DMS 273 treated with DMSO at 0.1 percent for 48 hours (cell line): Measurements from ENCODE around the gene HIBADH.
"Not testable (repeated sequence)": the region's sequence is repeated elsewhere in the genome, so short reads cannot be mapped to it uniquely, and the experiment has no call there.

ENCODE experiments used
- DNase-seq: peaks from one replicate; lab custom pipeline; 2025; lab: John Stamatoyannopoulos, UW

Gene HIBADH

DNA sequence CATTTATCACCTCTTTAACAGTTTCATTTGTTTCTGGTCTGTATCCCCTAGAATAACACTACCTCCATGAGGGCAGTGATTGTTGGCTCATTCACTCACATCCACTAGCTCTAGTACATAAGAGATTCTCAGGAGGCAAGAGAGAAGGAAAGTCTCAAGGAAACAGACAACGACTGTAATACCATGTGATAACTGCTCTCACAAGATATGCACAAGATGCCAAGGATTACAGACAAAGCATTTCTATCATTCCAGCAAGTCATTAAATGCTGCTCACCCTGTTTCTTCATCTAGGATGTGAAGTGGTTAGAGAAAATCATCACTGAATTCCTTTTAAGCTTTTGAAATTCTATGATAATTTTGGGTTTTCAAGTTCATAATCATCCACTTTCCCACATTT is 115.3 kb downstream of the HIBADH start:
- no peak for DNase-seq

DNA sequence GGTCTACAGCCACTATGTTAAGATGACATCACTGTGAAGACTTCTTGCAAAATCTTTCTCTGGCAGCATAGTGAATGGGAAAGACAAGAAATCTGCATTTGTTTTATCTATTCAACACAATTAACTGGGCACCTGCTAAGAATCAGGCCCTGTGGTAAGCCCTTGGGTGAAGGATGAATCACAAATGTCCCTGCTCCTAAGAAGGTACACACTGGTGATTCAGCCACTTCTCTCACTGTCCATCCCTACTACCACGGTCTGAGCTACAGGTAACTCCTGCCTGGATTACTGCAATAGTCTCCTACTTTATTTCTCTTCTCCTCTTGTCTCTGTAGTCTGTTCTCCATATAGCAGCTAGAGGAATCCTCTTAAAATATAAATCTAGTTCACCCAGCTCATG is 116.1 kb downstream of the HIBADH start:
- DNase-seq = no peak

DNA sequence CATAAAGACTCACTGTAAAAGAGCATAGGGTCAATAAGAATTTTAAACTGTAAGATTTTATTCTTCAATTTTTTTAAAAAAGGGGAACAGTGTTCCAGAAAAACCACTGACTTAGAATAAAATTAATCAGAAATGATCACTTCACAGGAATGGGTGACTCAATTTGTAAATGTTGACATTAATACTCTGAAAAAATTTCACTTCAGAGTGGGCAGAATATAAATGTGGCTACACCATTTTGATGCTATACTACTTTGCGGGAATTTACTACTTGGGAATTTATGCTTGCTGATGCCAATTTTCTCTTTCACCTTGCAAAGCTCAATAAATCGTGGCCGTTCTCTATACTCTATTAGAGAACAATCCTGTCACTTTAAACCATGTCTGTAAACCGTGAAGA is 126.9 kb downstream of the HIBADH start:
- no peak for DNase-seq

DNA sequence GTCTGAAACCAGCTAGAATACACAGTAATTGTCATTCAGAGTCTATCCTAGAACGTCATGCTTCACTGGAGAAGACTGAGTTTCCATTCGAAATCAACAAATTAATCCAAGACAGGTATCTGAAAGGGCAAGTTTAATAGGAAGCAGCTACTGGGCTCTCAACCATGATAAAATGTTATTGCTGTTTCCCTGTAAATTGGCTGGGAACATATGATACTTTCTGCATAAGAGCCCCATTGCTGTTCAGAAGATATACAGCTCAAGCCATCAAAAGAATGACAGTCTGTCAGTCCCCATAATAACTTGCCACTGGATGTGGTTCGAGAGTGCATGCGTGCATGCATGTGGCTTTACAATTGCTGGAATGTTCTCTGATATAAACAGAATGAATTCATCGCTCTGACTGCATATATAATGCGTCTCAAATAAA is 129.0 kb downstream of the HIBADH start:
- DNase-seq = no peak

DNA sequence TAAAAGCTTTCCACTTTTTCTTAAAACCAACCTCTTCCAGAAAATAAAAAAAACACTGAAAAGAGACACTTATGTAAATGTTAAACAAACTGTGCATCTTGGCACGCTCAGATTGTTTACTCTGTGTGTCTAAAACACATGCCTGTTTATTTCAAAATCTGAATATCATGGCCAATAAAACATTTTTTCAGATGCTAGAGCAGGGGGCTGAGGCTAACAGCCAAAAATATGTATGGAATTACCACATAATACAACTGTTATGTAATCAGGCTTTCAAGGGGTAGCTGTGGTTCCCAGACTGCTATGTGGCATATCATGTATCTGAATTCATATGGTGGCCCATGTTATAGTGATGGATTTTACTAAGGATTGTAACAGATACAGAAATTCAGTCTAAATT is 130.4 kb downstream of the HIBADH start:
- no peak for DNase-seq

DNA sequence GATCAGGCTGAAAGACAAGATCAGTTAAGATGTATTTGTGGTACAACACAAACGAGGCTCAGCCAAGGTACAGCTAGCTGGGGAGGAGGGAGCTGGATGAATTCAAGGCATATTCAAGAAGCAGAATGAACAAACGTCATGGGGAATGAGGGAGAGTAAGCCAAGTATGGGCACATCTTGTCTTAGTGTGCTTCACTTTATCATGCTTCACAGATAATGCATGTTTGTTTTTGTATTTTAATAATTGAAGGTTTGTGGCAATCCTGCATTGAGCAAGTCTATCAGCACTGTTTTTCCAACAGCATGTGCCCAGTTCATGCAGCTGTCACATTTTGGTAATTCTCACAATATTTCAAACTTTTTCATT is 135.4 kb downstream of the HIBADH start:
- DNase-seq = no peak

DNA sequence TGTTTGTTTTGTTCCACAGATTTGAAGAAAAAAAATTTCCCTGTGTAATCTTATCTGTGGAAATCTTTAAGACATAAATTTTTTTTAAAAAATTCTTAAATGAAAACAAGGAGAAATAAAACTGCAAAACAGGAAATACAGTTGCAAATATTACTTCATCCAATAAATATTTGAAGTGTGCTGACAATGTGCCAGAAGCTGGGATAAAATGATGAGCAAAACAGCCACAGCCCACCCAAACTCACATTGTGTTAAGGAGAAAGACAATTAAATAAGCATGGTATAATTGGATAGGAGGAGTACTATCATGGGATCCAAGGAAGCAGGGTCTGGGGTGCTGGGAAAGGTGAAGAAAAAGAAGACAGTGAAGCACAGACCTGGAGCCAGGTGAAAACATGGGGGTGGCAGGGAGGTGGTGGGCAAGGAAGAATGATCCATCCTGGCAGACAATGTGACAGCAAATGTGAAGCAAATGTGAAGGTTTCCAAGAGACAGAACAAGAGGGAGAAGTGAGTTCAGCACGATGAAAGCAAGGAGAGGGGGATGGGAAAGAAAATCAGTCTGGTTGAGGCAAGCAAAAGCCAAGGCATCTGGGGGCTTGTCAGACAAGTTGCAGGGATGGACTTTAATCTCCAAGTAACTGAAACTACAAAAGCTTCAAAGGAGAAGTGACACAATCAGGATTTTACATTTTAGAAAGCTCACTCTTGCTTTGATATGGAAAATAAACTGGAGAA is 135.9 kb downstream of the HIBADH start:
- DNase-seq = no peak

DNA sequence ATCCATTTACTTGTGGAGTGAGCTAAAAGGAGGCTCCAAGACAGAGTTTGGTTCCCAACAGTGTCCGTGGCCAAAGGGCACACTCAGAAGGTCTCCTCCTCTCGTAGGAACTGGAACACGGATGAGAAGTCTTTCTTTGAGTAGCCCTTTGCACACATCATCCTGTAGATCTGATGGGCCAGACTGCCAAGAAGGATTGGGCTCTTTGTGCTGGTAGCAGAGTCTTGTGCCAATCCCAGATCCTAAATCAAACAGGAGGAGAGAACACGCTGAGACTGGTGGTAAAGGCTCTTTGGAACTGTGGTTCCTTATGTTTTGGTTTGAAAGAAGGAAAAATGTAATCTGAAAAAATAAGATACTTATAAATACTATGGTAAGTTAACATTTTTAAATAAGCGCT is 136.6 kb downstream of the HIBADH start:
- no peak for DNase-seq

DNA sequence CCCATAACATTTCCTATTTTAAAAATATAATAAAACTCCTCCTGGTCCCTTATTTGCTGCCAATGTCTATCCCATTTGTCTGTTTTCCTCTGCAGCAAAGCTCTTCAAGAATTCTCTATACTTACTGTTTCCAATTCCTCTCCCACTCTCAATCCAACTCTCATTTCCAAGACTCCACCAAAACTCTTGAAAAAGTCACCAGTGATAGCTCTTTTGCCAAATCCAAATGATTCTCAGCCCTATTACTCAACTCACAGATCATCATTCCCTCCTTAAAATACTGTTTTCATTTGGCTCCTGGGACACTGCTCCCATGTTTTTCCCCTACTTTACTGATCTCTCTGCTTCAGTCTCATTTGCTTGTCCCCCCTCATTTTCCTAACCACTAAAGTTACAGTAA is 139.4 kb downstream of the HIBADH start:
- no peak for DNase-seq

DNA sequence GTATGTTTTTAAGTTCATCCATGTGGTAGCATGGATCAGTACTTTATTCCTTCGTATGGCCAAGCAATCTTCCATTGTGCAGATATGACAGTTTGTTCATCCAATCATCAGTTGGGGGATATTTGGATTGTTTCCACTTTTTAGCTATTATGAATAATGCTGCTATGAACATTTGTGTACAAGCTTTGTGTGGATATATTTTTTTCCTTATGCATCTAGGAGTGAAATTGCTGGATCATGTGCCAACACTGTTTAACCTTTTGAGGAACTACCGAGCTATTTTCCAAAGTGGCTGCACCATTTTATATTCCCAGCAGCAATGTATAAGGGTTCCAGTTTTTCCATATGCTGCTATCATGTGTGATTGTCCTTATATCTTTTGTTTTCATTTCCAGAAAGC is 140.1 kb downstream of the HIBADH start:
- DNase-seq = no peak

DNA sequence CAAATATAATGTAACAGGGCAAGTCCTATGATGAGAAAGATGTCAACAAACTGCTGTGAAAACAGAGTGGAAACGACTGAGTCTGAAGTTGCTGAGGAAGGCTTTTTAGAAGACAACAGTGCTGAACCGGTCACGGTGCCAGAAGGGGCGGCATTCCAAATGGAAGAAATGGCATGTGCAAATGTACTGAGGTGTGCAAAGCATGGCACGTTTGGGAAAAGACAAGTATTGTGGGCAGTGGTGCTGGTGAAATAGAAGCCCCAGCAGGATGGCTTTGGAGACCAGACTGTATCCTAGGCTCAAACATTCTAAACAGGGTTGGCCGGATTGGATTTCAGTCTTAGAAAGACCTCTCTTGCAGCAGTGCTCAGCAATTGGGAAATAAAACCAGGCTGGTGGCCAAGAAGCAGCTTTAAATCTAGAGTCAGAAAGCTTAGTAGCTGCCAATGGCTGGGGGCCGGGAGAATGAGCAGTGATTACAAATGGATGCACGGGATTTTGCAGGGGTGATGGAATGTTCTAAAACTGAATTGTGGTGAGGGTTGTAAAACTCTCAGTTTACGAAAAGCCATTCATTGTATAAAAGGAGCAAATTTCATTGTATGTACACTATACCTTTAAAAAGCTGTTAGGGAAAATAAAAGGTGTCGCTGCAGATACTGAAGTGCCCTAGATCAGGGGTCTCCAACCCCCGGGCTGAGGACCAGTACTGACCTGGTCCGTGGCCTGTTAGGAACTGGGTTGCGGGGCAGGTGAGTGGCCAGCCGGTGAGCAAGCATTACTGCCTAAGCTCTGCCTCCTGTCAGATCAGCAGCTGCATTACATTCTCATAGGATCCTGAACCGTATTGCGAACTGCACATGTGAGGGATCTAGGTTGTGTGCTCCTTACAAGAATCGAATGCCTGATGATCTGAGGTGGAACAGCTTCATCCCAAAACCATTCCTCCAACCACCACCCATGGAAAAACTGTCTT is 141.6 kb downstream of the HIBADH start:
- no peak for DNase-seq

DNA sequence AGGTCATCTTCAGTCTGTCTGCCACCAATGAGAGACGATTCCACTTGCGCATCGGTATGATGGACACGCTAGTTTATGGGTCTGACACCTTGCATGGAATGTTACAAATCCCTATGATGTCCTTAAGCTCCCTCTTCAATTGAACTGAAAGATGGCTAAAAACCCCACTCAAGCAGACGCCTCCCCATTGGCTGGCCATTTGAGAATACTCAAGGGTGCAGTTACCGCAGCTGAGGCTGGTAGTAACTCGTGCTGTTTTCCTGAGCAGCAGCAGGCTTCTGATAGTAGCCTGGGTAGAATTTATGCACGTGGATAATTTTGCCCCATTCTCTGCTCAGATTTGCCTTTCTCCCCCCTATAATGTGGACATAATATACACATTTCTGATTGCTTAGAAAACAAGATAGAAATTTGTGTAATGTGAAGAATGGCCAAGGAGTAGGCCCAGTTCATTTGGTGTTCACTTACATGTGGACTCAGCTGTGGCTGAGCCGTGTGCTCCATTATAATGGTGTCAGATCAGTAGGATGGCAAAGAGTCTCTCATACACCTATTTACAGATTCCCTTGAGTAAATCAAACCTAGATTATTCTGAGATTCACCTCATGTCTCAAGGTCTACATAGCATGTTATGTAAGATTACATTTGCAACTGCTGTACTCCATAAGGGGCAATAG is 142.8 kb downstream of the HIBADH start:
- DNase-seq = no peak

DNA sequence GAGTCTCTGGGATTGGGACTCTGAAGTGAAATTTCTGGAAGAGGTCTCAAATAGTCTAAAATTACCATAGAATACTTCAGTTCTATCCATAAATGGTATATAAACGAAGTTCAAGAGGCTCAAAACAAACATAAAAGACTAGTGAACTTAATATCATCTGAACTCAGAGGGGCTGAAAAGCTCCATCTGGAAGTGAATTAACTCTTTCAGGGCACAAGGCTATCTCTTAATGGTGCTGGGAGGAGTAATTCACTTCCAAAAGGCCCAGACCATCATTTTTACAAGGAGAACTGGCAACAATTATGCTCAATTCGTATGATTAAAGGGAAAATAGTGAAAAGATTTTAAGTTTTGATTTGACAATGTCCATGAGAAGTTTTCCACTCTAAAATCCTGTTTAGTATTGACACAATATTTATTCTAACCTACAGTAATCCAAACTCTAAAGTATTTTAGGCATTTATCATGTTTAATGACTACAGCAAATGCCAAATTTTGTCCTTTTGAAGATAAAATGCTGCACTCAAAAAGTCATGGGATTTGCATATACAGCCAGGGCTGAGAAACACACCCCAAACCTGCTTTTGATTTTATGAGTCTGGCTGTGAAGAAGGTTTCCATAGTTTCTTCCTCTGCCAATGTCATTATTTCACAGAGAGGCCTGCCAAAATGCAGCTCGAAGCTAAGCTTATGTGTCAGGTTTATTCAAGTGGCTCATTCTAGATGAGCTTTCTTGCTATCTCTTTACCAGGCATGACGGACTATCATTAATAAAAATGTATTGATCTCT is 143.9 kb downstream of the HIBADH start:
- no peak for DNase-seq

DNA sequence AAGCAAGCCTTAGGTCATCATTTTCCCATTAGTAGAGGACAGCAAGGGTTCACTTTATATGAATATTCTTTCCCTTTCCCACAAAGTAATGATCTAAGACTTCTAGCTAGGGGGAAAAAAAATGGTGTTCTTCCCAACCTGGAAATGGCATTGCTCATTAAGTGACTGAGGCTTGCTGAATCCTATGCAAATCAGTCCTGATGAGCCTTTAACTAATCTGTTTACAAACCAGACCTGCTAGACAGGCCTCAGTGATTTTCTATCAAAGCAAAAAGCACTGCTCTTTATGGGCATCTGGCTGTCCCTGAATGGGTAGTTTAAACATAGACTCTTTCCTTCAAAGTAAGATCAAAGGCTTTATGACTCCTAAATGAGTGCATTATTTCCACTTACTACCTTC is 146.3 kb downstream of the HIBADH start:
- no peak for DNase-seq

DNA sequence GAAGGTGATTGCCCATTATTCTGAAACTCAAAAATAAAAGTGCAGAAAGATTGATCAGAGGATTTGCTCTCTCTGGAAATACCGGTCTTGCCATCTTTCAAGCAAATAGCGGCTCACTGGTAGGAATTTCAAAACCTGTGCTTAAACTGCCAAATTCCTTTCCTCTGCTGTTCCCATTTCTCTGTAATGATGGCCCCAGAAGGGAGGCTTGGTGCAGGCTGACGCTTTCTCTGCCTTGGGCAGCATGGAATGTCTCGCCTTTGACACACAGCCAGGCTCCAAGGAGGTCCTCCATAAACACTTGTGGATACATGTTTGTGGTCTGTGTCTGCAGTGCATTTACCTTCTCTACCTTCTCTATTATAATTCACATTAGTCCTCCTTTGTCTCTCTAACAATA is 146.8 kb downstream of the HIBADH start:
- no peak for DNase-seq

DNA sequence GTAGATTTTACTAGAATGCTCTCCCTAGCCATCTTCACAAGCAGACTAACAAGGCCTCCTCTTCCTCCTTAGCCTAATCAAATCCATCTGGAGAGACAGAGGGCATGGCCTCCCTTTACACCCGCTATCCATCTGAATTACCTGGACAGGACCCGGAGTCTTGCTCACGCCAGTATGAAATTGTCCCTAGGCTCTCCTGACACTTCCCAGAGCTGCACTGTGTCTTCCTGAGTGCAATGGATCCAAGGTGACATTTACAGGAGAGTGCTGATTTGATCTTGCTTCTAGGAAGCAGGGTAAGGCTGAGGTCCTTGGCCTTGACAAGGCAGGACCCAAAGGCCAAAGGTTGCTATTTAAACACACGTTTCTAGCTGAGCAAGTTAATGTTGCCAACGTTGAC is 147.8 kb downstream of the HIBADH start:
- DNase-seq = no peak

DNA sequence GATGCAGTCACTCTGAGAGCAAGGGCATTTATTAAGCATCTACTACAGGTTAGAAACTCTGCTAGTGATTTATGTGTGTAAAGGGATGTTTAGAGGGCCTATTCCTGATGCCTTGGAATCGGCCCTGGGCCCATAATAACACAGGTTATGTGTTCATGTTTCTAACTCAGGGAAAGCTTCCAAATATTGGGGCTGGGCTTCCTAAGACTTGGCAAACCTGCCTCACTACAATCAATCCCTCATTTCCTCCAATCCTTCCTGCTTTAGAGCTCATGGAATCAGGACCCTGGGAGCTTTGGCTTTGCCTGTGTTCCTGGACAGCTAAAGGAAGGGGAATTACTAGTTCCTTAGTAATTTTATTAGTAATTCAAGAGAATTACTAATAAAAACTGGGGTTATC is 148.8 kb downstream of the HIBADH start:
- no peak for DNase-seq

DNA sequence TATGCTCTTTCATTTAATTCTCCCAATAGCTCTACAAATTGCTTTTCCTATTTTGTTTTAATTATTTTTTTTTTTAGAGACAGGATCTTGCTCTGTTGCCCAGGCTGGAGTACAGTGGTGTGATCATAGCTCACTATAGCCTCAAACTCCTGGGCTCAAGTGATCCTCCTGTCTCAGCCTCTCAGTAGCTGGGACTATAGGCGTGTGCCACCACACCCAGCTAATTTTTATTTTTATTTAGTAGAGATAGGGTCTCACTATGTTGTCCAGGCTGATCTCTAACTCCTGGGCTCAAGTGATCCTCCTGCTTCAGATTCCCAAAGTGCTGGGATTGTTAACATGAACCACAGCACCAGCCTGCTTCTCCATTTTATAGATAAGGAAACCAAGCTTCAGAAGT is 151.3 kb downstream of the HIBADH start:
- not testable (repeated sequence) for DNase-seq

DNA sequence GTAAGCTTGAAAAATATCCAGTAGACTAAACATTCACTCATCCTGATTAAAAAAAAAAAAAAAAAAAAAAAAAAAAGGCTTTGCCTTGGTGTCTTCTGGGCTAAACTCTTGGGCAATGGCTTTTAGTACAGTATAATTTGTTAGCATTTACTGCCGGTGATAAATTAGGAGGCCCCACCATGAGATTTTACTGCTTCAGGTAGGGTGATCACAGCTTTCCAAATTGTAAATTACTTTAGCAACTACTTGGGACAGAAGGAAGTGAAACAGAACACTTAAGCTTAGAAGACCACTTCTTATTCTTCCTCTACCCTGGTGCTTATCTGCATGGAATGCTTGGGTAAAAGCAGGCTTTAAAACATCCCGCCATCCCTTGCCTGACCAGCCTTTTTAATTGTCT is 152.1 kb downstream of the HIBADH start:
- no peak for DNase-seq

DNA sequence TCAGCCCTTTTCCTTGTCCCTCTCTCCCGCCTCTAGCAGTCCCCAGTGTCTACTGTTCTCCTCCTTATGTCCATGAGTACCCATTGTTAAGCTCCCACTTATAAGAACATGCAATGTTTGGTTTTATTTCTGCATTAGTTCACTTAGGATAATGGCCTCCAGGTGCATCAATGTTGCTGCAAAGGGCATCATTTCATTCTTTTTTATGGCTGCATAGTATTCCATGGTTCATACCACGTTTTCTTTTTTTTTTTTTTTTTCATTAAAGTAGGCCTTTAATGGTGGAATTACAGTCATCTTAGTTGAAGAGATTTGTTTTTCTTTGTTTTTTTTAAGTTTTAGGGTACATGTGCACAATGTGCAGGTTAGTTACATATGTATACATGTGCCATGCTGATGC is 160.8 kb downstream of the HIBADH start:
- DNase-seq = not testable (repeated sequence)

DNA sequence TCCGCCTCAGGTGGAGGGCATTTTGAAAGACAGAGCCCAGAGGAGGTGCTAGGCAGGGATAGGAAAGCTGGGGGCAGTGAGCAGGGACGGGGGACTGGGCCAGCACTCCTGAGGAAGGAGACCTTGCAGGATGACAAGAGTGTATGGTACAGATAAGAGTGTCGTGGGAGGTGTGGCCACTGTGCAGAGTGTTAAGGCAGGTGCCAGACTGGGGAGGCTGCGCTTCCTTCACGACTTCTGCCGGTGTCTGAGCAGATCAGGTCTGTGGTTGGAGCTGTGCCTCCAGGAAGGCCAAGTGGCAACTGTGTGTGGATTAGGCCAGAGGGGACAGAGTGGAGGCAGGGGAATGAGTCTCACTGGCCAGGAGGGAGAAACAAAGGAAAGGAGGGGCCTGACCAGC is 161.7 kb downstream of the HIBADH start:
- DNase-seq = no peak

DNA sequence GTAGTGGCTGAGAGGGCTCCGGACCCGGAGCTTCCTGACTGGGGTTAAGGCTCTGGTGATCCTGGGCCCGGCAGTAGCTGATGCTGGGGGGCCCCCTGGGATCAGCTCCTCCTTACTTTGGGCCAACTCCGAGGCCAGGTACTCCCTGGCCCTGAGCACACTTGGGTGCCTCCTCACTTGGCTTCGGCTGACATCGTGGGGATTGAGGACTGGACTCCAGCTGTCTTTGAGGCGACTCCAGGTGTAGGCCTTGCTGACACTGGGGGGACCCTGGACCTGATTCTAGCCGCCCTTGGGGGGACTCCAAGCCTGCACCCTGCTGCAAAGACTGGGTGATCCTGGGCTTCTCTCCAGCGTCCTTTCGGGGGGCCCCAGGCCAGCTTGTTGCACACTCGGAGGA is 170.5 kb downstream of the HIBADH start:
- DNase-seq = no peak
